GM19468 (cell line): ENCODE data around the gene ZBTB20.
"Not testable (repeated sequence)": the region's sequence is repeated elsewhere in the genome, so short reads cannot be mapped to it uniquely, and the experiment has no call there.

Experiments
- ATAC-seq: cut with Tn5 transposase; IDR thresholded peaks from one replicate; pipeline ENCODE4 v1.9.1; 2021; ENCODE audit warnings: mild to moderate bottlenecking, moderate library complexity, moderate number of reproducible peaks; ENCODE audit not compliant: unreplicated experiment; ENCODE audit errors: extremely low read depth

Gene ZBTB20

DNA sequence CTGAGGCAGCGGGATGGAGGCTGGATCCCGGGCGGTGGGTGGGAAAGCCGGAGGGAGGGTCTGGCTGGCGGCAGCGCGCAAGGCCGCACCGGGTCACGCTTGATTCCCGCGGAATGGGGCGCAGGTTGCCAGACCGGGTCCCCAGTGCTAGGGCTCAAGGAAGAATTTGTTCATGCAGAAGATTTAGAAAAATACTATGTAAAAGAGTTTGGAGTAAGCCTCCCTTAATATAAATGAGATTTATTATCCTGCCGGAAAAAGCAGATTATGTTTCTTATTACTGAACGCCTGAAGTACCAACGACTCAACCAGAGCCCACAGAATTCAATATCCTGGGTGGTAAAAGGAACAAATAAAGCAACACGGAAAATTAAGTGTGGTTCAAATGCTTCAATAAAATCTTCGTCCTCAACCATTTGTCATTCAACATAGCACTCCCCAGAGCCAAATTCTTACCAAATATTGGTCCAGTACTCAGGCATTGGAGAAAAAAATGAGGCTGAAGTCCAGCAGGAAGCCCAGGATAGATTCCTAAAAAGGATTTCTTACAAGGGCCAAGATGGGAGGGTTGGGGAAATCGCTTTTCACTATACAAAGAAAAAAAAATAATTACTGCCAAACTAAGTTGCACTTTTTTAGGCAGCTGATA lies 1.2 kb upstream of the ZBTB20 start:
- ATAC-seq: no peak

GRCh38 chr3:115147329-115148141 lies 447 bp upstream of the ZBTB20 start:
- ATAC-seq: peak; percentile 82

GRCh38 chr3:115146032-115146417 lies 1.1 kb downstream of the ZBTB20 start:
- no peak for ATAC-seq

GRCh38 chr3:115141033-115141757 lies 5.9 kb downstream of the ZBTB20 start:
- ATAC-seq: peak; percentile 34

GRCh38 chr3:115139072-115139471 lies 8.0 kb downstream of the ZBTB20 start:
- ATAC-seq: no peak

DNA sequence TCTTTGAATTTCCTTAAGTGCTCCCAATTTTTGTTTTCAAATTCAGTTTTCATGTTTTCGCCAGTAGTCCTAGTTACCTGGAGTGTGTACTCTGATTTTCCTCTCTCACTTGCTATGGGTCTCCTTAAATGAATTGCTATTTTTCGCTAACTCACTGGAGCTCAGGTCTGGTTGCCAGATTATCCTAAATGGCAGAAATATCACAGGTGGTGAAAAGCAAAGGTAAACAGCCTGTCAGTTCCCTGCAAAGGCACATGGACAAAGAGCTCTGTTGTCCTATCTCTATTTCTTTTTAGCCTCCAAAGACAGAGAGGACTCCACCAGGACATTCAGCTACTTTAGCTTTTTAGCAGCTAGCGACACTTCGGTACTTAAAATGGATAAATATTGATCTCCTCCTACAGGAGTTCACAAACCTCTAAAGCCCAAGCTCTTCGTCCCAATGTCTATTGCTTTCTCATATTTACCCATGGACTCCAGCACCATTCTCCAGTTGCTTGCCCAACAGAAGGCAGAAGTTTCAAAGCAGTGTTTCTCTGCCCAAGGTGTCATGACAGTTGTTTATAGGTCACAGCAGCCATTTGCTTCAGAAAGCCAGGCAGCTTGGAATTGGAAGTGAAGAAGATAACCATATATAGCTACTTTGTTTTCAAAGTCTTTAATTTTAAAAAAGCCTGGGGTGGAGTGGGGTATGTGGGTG lies 12.3 kb downstream of the ZBTB20 start:
- no peak for ATAC-seq

DNA sequence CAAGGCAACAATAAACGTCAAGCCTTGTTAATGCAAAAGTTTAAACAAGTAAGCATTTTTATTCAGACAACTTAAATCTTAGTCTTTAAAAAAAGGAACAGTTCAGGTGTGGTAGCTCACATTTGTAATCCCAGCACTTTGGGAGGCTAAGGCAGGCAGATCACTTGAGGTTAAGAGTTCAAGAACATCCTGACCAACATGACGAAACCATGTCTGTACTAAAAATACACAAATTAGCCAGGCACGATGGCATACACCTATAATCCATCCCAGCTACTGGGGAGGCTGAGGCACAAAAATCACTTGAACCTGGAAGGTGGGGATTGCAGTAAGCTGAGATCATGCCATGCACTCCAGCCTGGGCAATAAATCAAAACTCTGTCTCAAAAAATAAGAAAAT lies 19.9 kb downstream of the ZBTB20 start:
- no peak for ATAC-seq

- ATAC-seq: no peak
Measured at GRCh38 chr3:115120597-115120996, 26.5 kb downstream of the ZBTB20 start.

- ATAC-seq: no peak
Measured at GRCh38 chr3:115113367-115113766, 33.7 kb downstream of the ZBTB20 start.

DNA sequence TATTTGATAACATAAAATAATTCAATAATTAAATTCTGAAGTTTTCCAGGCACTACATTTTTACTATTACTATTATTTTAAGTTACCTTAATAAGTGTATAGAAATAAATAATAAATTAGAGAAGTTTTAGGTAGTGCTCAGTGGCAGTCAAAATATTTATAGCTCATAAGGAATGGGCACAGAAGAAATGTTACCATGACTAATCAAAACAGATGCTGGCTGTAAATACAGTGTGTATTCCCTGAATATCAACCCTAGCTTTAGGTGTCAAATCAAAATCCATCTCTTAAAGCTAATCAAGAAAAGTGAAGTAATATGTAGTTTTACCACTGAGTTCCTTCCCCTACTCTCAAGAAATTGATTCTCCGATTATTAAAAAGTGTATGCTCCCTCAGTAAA lies 35.5 kb downstream of the ZBTB20 start:
- ATAC-seq: no peak

- no peak for ATAC-seq
Measured at GRCh38 chr3:115110830-115111229, 36.3 kb downstream of the ZBTB20 start.

DNA sequence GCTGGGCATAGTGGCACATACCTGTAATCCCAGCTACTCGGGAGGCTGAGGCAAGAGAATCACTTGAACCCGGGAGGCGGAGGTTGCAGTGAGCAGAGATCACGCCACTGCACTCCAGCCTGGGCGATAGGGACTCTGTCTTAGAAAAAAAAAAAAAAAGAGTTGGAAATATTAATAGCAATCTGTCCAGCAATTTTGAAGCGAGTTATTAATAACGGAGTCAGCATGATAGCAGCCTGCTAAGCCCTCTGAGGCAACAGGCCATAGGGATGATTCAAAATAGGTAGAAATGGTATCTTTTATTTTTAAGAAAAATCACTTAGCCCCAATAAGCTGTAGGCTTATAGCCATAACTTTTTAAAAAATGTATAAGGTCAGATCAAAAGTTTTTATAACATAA lies 37.0 kb downstream of the ZBTB20 start:
- ATAC-seq: not testable (repeated sequence)

DNA sequence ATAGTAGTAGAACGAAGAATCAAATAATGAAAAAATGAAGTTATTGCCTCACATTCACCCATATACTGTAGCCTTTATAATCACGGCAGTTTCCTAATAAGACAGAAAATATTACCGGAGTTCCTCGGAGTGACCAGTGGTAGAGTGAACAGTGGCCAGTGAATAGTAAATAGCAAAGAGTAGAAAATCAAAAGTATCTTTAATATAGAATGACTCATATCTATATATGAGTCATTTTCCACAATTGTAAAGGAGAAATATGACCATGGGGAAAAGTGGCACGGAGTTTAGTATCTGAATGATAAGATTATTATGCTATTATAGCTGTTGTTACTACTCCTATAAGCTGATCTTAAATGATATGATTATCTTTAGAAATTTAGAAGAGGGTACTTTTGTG lies 38.5 kb downstream of the ZBTB20 start:
- ATAC-seq: no peak

DNA sequence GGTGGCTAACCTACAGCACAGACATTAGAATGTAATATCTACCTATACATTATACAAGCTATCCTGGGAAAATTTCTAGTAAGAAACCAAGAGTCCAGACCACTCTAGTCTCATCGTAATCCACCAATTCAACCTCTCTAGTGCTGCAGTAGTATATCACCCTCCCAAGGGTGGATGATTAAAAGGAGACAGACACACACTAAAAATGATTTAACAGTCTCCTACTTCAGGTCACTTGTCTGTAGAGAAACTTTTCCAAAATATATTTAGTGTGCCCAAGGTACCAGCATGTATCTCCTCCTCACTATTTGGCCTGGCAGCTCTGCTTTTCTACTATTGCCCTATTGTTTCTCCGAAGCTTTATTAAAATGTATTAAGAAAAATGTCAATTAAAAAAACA lies 45.0 kb downstream of the ZBTB20 start:
- ATAC-seq: no peak

DNA sequence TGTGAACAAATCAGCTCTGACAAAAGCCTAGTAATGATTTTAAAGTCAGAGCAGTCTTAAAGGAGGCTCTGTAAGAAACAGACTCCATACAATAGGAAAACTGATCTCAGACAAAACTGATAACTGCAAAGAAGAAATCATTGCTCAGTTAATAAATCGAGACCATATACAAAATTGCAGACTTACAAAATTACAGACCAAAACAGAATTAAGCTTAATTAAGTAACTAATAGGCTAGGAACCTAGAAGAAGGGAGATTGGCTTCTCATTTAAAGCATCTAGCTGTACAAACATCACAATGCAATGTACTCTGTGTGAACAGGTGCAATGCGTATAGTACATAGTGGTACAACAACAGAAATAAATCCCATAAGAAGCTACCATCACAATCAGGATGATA lies 46.3 kb downstream of the ZBTB20 start:
- no peak for ATAC-seq

- no peak for ATAC-seq
Measured at GRCh38 chr3:115099986-115100571, 47.0 kb downstream of the ZBTB20 start.

- ATAC-seq: no peak
Measured at GRCh38 chr3:115099134-115099985, 47.7 kb downstream of the ZBTB20 start.

DNA sequence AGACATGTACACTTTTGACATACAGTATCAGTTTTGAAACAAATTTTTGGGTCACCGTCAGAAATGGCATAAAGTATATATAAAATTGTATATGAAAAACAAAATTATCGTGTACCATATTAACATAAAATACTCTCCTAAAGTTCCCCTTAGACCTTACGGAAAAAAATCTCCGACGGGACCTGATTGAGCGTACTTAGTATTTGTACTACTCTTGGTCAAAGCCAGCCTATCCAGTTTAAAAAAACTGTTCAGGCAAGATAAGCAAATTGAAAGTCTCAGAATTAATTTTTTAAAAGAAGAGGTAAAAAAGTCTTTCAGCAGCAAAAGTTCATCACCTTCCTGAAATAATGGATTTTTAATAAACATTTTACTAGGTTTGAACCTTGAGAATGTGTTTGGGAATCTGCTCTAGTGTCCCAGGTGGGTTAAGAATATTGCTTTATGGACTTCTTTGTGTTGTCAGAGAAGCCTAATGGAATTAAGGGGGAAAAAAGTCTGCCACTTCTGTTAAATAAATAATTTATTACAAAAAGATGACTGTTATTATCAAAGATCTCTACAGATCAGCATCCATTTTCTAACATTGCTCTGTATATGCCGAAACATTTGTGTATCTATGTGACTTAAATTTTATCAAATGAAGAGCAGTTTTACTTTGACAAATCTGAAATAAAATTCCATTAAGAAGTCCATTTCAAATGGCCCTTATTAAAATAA lies 48.6 kb downstream of the ZBTB20 start:
- ATAC-seq: no peak

- no peak for ATAC-seq
Measured at GRCh38 chr3:115095236-115095635, 51.9 kb downstream of the ZBTB20 start.
